Measurements from ENCODE around the gene ZNF76.
A peak's percentile ranks its signal among the peaks of the same experiment; 100 is the strongest.

GRCh38 chr6:35297601-35298481 lies 38.3 kb downstream of the ZNF76 start, which contains the start of gene DEF6:
- TF ChIP-seq, protein P1, sequence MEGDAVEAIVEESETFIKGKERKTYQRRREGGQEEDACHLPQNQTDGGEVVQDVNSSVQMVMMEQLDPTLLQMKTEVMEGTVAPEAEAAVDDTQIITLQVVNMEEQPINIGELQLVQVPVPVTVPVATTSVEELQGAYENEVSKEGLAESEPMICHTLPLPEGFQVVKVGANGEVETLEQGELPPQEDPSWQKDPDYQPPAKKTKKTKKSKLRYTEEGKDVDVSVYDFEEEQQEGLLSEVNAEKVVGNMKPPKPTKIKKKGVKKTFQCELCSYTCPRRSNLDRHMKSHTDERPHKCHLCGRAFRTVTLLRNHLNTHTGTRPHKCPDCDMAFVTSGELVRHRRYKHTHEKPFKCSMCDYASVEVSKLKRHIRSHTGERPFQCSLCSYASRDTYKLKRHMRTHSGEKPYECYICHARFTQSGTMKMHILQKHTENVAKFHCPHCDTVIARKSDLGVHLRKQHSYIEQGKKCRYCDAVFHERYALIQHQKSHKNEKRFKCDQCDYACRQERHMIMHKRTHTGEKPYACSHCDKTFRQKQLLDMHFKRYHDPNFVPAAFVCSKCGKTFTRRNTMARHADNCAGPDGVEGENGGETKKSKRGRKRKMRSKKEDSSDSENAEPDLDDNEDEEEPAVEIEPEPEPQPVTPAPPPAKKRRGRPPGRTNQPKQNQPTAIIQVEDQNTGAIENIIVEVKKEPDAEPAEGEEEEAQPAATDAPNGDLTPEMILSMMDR (IDR thresholded peaks at IDR 0.05) = peak; percentile 41 to 79 (median 65)
- TF ChIP-seq POLR2A (IDR thresholded peaks at IDR 0.05) = no peak
